IMR-90 (cell line): Measurements from ENCODE around the gene COL15A1. TPM values are rescaled to one million over a fixed set of nuclear protein-coding genes. Genes with fewer than 3 reads are reported as not detected.

ENCODE experiments used
- ATAC-seq: fragments of 200-7000 bp; cut with Tn5 transposase; 2 replicates; pipeline ENCODE4 v1.9.1; 2020; ENCODE audit warnings: low read depth, mild to moderate bottlenecking, moderate library complexity
- BruUV-seq: library from RNA; stranded (reverse); fragments of 400-500 nt; replicated peaks from 2 replicates; lab custom pipeline; 2021; lab: Mats Ljungman, UMichigan
- CTCF ChIA-PET: fragments of 300-600 bp; formaldehyde crosslinking; extraction: SDS; loops from one replicate; lab custom pipeline; 2021; ENCODE audit warnings: antibody characterized with exemption; lab: Yijun Ruan, JAX
- POLR2A ChIA-PET: fragments of 300-600 bp; sonication (Branson Sonifier 250); formaldehyde crosslinking; loops from one replicate; lab custom pipeline; 2022; ENCODE audit warnings: antibody characterized with exemption; ENCODE audit not compliant: unreplicated experiment; lab: Charles Lee
- DNase-seq: peaks from one replicate; pipeline ENCODE4 v3.0.0; 2013
- H2AFZ ChIP-seq: replicated peaks from 2 replicates; pipeline ENCODE3; 2013; ENCODE audit warnings: low read length, mild to moderate bottlenecking; ENCODE audit not compliant: poor library complexity
- H2AK5ac ChIP-seq: 2 replicates; pipeline ENCODE4 v1.6.1; 2013; ENCODE audit warnings: low read depth, low read length, inconsistent platforms
- H2AK9ac ChIP-seq: replicated peaks from 2 replicates; pipeline ENCODE3; 2013; ENCODE audit warnings: mild to moderate bottlenecking, low read depth, low read length, moderate library complexity; ENCODE audit not compliant: poor library complexity
- H2BK120ac ChIP-seq: 2 replicates; pipeline ENCODE4 v1.6.1; 2013; ENCODE audit warnings: low read depth, low read length, inconsistent platforms
- H2BK15ac ChIP-seq: 3 replicates; pipeline ENCODE4 v1.6.1; 2013; ENCODE audit warnings: low read depth, low read length, inconsistent platforms
- H2BK20ac ChIP-seq: 2 replicates; pipeline ENCODE4 v1.6.1; 2013; ENCODE audit warnings: low read depth, mild to moderate bottlenecking, inconsistent platforms, low read length, moderate library complexity
- H2BK5ac ChIP-seq: 2 replicates; pipeline ENCODE4 v1.6.1; 2013; ENCODE audit warnings: mild to moderate bottlenecking, low read depth, low read length, inconsistent platforms; ENCODE audit not compliant: poor library complexity, severe bottlenecking
- H3K14ac ChIP-seq: replicated peaks from 2 replicates; pipeline ENCODE4 v1.6.1; 2013; ENCODE audit warnings: low read depth, low read length, inconsistent platforms
- H3K18ac ChIP-seq: 2 replicates; pipeline ENCODE4 v1.6.1; 2013; ENCODE audit warnings: low read depth, low read length, control low read depth
- H3K23ac ChIP-seq: 2 replicates; pipeline ENCODE4 v1.6.1; 2013; ENCODE audit warnings: low read depth, low read length, inconsistent platforms
- H3K27ac ChIP-seq: 2 replicates; pipeline ENCODE4 v1.5.1; 2013; ENCODE audit warnings: mild to moderate bottlenecking, control low read depth, low read length; ENCODE audit not compliant: insufficient read depth
- H3K27me3 ChIP-seq: 2 replicates; pipeline ENCODE4 v1.6.1; 2013; ENCODE audit warnings: low read length; ENCODE audit not compliant: control insufficient read depth, insufficient read depth
- H3K36me3 ChIP-seq: 2 replicates; pipeline ENCODE4 v1.6.1; 2013; ENCODE audit warnings: low read length, mixed read lengths; ENCODE audit not compliant: control insufficient read depth, insufficient read depth
- H3K4ac ChIP-seq: 2 replicates; pipeline ENCODE4 v1.6.1; 2013; ENCODE audit warnings: low read depth, low read length, inconsistent platforms
- H3K4me1 ChIP-seq: 2 replicates; pipeline ENCODE4 v1.6.1; 2013; ENCODE audit warnings: low read length, mixed read lengths; ENCODE audit not compliant: control insufficient read depth, insufficient read depth
- H3K4me2 ChIP-seq: 2 replicates; pipeline ENCODE4 v1.6.1; 2013; ENCODE audit warnings: low read depth, mild to moderate bottlenecking, control low read depth, low read length, moderate library complexity
- H3K4me3 ChIP-seq: 2 replicates; pipeline ENCODE4 v1.5.1; 2013; ENCODE audit warnings: low read depth, mild to moderate bottlenecking, control low read depth, low read length, moderate library complexity; ENCODE audit not compliant: insufficient read depth
- H3K56ac ChIP-seq: 2 replicates; pipeline ENCODE4 v1.6.1; 2013; ENCODE audit warnings: low read length, inconsistent platforms; ENCODE audit not compliant: insufficient read depth; ENCODE audit errors: extremely low read depth
- H3K79me1 ChIP-seq, 2 experiments: 2 replicates each; pipeline ENCODE4 v1.6.1; 2013; ENCODE audit warnings: low read length in 2 of 2, inconsistent platforms in 1 of 2, low read depth in 1 of 2
- H3K9ac ChIP-seq: 2 replicates; pipeline ENCODE4 v1.6.1; 2013; ENCODE audit warnings: low read depth, low read length, control low read depth
- H3K9me1 ChIP-seq: 2 replicates; pipeline ENCODE4 v1.6.1; 2013; ENCODE audit warnings: low read length, inconsistent platforms; ENCODE audit not compliant: insufficient read depth
- H3K9me3 ChIP-seq: 2 replicates; pipeline ENCODE4 v1.6.1; 2013; ENCODE audit warnings: low read length; ENCODE audit not compliant: control insufficient read depth, insufficient read depth
- H4K20me1 ChIP-seq: 2 replicates; pipeline ENCODE4 v1.6.1; 2013; ENCODE audit warnings: low read length, inconsistent platforms; ENCODE audit not compliant: insufficient read depth
- H4K5ac ChIP-seq: 2 replicates; pipeline ENCODE4 v1.6.1; 2013; ENCODE audit warnings: mild to moderate bottlenecking, low read depth, low read length, control low read depth
- H4K8ac ChIP-seq, 2 experiments: 2 replicates each; pipeline ENCODE4 v1.6.1; 2013; ENCODE audit warnings: low read depth in 2 of 2, low read length in 2 of 2, control low read depth in 1 of 2, inconsistent platforms in 1 of 2
- H4K91ac ChIP-seq: 2 replicates; pipeline ENCODE4 v1.6.1; 2013; ENCODE audit warnings: low read depth, low read length, inconsistent platforms; ENCODE audit not compliant: insufficient read depth
- BHLHE40 ChIP-seq: fragments of 150-350 bp; IDR thresholded peaks from 2 replicates; pipeline ENCODE4 v1.6.1; 2016; ENCODE audit warnings: mild to moderate bottlenecking, low read depth, low read length
- CEBPB ChIP-seq: IDR thresholded peaks from 2 replicates; pipeline ENCODE4 v1.6.1; 2012; ENCODE audit warnings: low read depth, low read length, improper control_type of control experiment
- ELK1 ChIP-seq: fragments of 150-350 bp; IDR thresholded peaks from 2 replicates; pipeline ENCODE4 v1.6.1; 2016; ENCODE audit warnings: low read depth, mild to moderate bottlenecking, low read length, moderate library complexity, borderline replicate concordance
- FOS ChIP-seq: fragments of 150-350 bp; IDR thresholded peaks from 2 replicates; pipeline ENCODE4 v1.6.1; 2016; ENCODE audit warnings: low read depth, low read length
- MXI1 ChIP-seq: IDR thresholded peaks from 2 replicates; pipeline ENCODE4 v1.6.1; 2012; ENCODE audit warnings: low read depth, mild to moderate bottlenecking, low read length, moderate library complexity, borderline replicate concordance
- NFE2L2 ChIP-seq: fragments of 150-350 bp; IDR thresholded peaks from 2 replicates; pipeline ENCODE4 v1.6.1; 2016; ENCODE audit warnings: low read depth, mild to moderate bottlenecking, low read length
- POLR2A ChIP-seq: IDR thresholded peaks from 2 replicates; pipeline ENCODE4 v1.6.1; 2012; ENCODE audit warnings: mild to moderate bottlenecking, low read depth, low read length
- RAD21 ChIP-seq: IDR thresholded peaks from 2 replicates; pipeline ENCODE4 v1.6.1; 2012; ENCODE audit warnings: low read length, improper control_type of control experiment
- RCOR1 ChIP-seq: IDR thresholded peaks from 2 replicates; pipeline ENCODE4 v1.6.1; 2012; ENCODE audit warnings: mild to moderate bottlenecking, low read length, improper control_type of control experiment; ENCODE audit not compliant: insufficient replicate concordance
- RFX5 ChIP-seq: IDR thresholded peaks from 2 replicates; pipeline ENCODE4 v1.8.0; 2012; ENCODE audit warnings: low read depth, mild to moderate bottlenecking, low read length, moderate library complexity
- WGBS, 2 experiments: methylation state at CpG; one replicate each; pipeline versions ENCODE4 v1.1.5 to v1.1.7; 2013; ENCODE audit warnings: missing lambda C conversion rate in 2 of 2; ENCODE audit not compliant: insufficient read length in 1 of 2; ENCODE audit errors: extremely low coverage in 2 of 2; 5-methylcytosine and 5-hydroxymethylcytosine counted together
- dilution Hi-C: fragments of 300-500 bp; cut with HindIII; formaldehyde crosslinking; loops from one replicate; pipeline ENCODE4 v1.14.3; 2018; ENCODE audit warnings: low sequenced_read_pairs; ENCODE audit not compliant: unreplicated experiment
- in situ Hi-C: fragments of 300-500 bp; cut with MboI; formaldehyde crosslinking; loops from 3 replicates; pipeline ENCODE4 v1.14.3; 2019; ENCODE audit warnings: low sequenced_read_pairs, inconsistent platforms, mixed read lengths
- intact Hi-C: fragments of 100-400 bp; cut with micrococcal nuclease; formaldehyde crosslinking; loops from 2 replicates; pipeline ENCODE4 v1.10.0; 2022
- polyA plus RNA-seq, 3 experiments: library from polyadenylated mRNA; depleted of rRNA; stranded (reverse); fragments of >200 nt; gene quantifications; 2 replicates each; pipeline ENCODE4 v1.2.3, GENCODE V29; 2012; ENCODE audit warnings: low replicate concordance in 1 of 3
- total RNA-seq: library from RNA; depleted of rRNA; stranded (reverse); fragments of >200 nt; gene quantifications from 2 replicates; pipeline ENCODE4 v1.2.3, GENCODE V29; 2012
- TF ChIP-seq, protein P1 (sequence below): fragments of 150-350 bp; IDR thresholded peaks from 2 replicates; pipeline ENCODE4 v1.6.1; 2017; ENCODE audit warnings: mild to moderate bottlenecking, antibody characterized with exemption, low read length, low read depth

The COL15A1 gene
- total and polyA plus RNA-seq, 2 of the 4 experiments (the other 2 are of a cell fraction) = 2.2 to 3.7 TPM

DNA sequence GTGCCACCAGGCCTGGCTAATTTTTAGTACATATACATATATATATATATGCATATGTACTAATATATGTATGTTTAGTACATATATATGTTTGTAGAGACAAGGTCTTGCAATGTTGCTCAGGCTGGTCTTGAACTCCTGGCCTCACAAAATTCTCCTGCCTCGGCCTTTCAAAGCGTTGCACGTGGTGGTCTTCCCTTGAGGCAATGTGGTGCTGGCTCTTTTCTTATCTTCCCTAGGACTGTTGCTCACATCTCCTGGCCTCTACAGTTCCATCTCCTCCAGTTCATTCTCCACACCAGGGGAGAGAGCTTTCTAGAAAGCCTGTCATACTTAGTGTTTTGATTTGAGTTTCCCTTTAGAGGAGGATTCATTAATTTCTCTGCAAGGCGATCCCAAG lies 132.3 kb downstream of the COL15A1 start:
- Histone ChIP-seq H3K79me1 (no peaks in the 10 kb centered on the region), H4K5ac (peak overlapping the region; percentile 21; the same call in 1 of the 2 replicates), H4K20me1 (peaks cover 5% of the 10 kb centered on the region; the same call in 1 of the 2 replicates), H3K9me3 (no peaks in the 10 kb centered on the region), H3K27me3 (no peaks in the 10 kb centered on the region), H3K4me2 (no peak overlapping the region), H2AFZ (no peak overlapping the region), H3K9ac (no peak overlapping the region), H3K56ac (no peak overlapping the region), H3K4ac (peak overlapping the region; percentile 64), H3K4me1 (peaks cover 12% of the 10 kb centered on the region), H4K91ac (peak overlapping the region; percentile 8; the same call in 1 of the 2 replicates), H2BK15ac (peak overlapping the region; percentile 87; the same call in 2 of the 3 replicates), H4K8ac (peak overlapping the region; percentile 17 to 78; a peak in 2 of 4 replicates), H3K36me3 (peaks cover 8% of the 10 kb centered on the region; the same call in 1 of the 2 replicates), H3K4me3 (no peak overlapping the region), H2AK5ac (peak overlapping the region; percentile 56; the same call in 1 of the 2 replicates), H2BK120ac (peak overlapping the region; percentile 20), H3K23ac (peak overlapping the region; percentile 41; the same call in 1 of the 2 replicates), H3K9me1 (peaks cover 23% of the 10 kb centered on the region), H2AK9ac (no peak overlapping the region), H2BK20ac (peak overlapping the region; percentile 80), H3K18ac (peak overlapping the region; percentile 6; the same call in 1 of the 2 replicates), H3K27ac (no peak overlapping the region), H3K14ac (0 out of 2 replicates have a peak overlapping the region, but pooled peaks have one; percentile 57), H2BK5ac (no peak overlapping the region)
- CTCF ChIA-PET = interaction anchor here (0.6 to 0.9 kb wide), 2 partner anchors 9 to 229 kb away, joined by 3 read pairs; no protein-coding TSS in a partner anchor
- TF ChIP-seq POLR2A (no peak), RAD21 (no peak), MXI1 (no peak), ELK1 (no peak), RFX5 (no peak), NFE2L2 (no peak), CEBPB (no peak), BHLHE40 (no peak), RCOR1 (no peak), FOS (no peak)
- TF ChIP-seq, protein P1, sequence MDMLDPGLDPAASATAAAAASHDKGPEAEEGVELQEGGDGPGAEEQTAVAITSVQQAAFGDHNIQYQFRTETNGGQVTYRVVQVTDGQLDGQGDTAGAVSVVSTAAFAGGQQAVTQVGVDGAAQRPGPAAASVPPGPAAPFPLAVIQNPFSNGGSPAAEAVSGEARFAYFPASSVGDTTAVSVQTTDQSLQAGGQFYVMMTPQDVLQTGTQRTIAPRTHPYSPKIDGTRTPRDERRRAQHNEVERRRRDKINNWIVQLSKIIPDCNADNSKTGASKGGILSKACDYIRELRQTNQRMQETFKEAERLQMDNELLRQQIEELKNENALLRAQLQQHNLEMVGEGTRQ = no peak
- in situ Hi-C loops (no loop called here), intact Hi-C loops (no loop called here), dilution Hi-C loops (no loop called here)
- no peak for DNase-seq
- WGBS, 2 experiments = 86% methylated on average over 3 of the region's 4 CpGs; no CpG with 5 or more reads in 1 of the 2 experiments
- no TSS peak for BruUV-seq
- ATAC-seq = no peak
- POLR2A ChIA-PET = no interaction called here
